Adrenal gland (tissue), 12 donors: ENCODE results near the gene TRPM5. TPM values are rescaled to one million over a fixed set of nuclear protein-coding genes. Genes with fewer than 3 reads are reported as not detected.

Source experiments
- DNase-seq, 7 donors: peaks; one replicate each; pipeline ENCODE4 v3.0.0-alpha.2; 2019 to 2020
- H3K27ac ChIP-seq, 5 donors: fragments of 200-600 bp; sonication (generic) in 4 of 5; 1 replicate in 3 of 5; 2 replicates in 2 of 5; pipeline versions ENCODE4 v1.5.1 to v1.8.0; 2016 to 2020; ENCODE audit warnings: mild to moderate bottlenecking in 1 of 5
- H3K27me3 ChIP-seq: fragments of 200-600 bp; 2 replicates; pipeline ENCODE4 v1.8.0; 2021
- H3K36me3 ChIP-seq, 2 donors: fragments of 200-600 bp; replicated peaks in 1 of 2; 1 replicate in 1 of 2; 2 replicates in 1 of 2; pipeline versions ENCODE4 v1.5.1 to v1.8.0; 2018 to 2022
- H3K4me1 ChIP-seq, 2 donors: fragments of 200-600 bp; replicated peaks in 1 of 2; 1 replicate in 1 of 2; 2 replicates in 1 of 2; pipeline versions ENCODE4 v1.5.1 to v1.8.0; 2018 to 2021
- H3K4me3 ChIP-seq, 4 donors: fragments of 200-600 bp; sonication (generic) in 3 of 4; one replicate each; pipeline ENCODE4 v1.5.1; 2016 to 2018
- H3K9me3 ChIP-seq, 3 donors: fragments of 200-600 bp; sonication (generic) in 1 of 3; replicated peaks in 1 of 3; 1 replicate in 2 of 3; 2 replicates in 1 of 3; pipeline versions ENCODE4 v1.5.1 to v1.8.0; 2016 to 2021
- CTCF ChIP-seq, 6 experiments: fragments of 450-650 bp in 4 of 6; fragments of 200-600 bp in 2 of 6; sonication (generic) in 1 of 6; IDR thresholded peaks; 1 replicate in 5 of 6; 2 replicates in 1 of 6; pipeline versions ENCODE4 v1.5.1 to v1.8.0; 2016 to 2021; ENCODE audit warnings: antibody characterized with exemption in 6 of 6, mild to moderate bottlenecking in 2 of 6, moderate library complexity in 1 of 6
- POLR2A ChIP-seq, 2 donors: fragments of 450-650 bp; IDR thresholded peaks; one replicate each; pipeline ENCODE4 v1.6.1; 2017; ENCODE audit warnings: antibody characterized with exemption in 2 of 2, mild to moderate bottlenecking in 2 of 2, moderate library complexity in 1 of 2
- WGBS, 4 donors: extraction: QIAGEN DNeasy Blood & Tissue Kit in 2 of 4; methylation state at CpG; one replicate each; pipeline versions ENCODE4 v1.1.5 to v1.1.7; 2013 to 2017; 5-methylcytosine and 5-hydroxymethylcytosine counted together
- intact Hi-C, 2 donors: fragments of 100-400 bp; cut with DNase I; formaldehyde crosslinking; loops; one replicate each; pipeline versions ENCODE4 v1.14.1 to v1.15.0; 2022 to 2023
- polyA plus RNA-seq, 3 donors: library from polyadenylated mRNA; stranded (reverse); fragments of 200-250 nt in 2 of 3; fragments of 350-450 nt in 1 of 3; fragmentation: Illumina TruSeq in 1 of 3; extraction: RNeasy Lipid Tissue Mini Kit (QIAGEN cat#74804) in 1 of 3; gene quantifications; one replicate each; pipeline ENCODE4 v1.2.3, GENCODE V29; 2013 to 2014
- total RNA-seq, 9 donors: library from RNA; depleted of rRNA in 4 of 9; stranded (reverse); fragments of >200 nt in 4 of 9; fragments of 120-200 nt in 1 of 9; fragmentation: NEBNext Ultra II Directional in 1 of 9; extraction: Animal tissue kit (Norgen Biotek cat#: 25700) in 1 of 9; gene quantifications; one replicate each; pipeline versions ENCODE4 v1.1.0 to v1.2.4, GENCODE V29; 2013 to 2023
- donor health status: healthy with polysubstance abuse.
- donor health status: Bipolar disorder and iron deficiency.
- donor health status: DM: yes; HTN: yes; CAD: no.
- donor health status: DM: no; HTN: no; CAD: no.
- donor health status: DM: no; HTN: no; CAD: no.
- donor health status: DM: yes; HTN: yes; CAD: no.

Gene TRPM5
- total and polyA plus RNA-seq, 12 donors, result 0.11 to 7.4 (median 0.97) TPM; not detected in 1

- Histone ChIP-seq H3K4me1 (peaks cover 0 to 4% of the 10 kb centered on the region in 2 donors), H3K27ac (no peak overlapping the region), H3K36me3 (no peaks in the 10 kb centered on the region), H3K9me3 (no peaks in the 10 kb centered on the region), H3K4me3 (no peak overlapping the region), H3K27me3 (peaks cover 7% of the 10 kb centered on the region)
- WGBS, 4 donors, result 70 to 79% (median 75%) methylated on average over 18 to 21 of the region's 21 CpGs
- no peak for DNase-seq
- TF ChIP-seq POLR2A (IDR thresholded peaks at IDR 0.05) (no peak), CTCF (IDR thresholded peaks at IDR 0.05) (no peak)
- intact Hi-C loops, result loop anchor here (2.0 kb wide), 2 partner anchors 110 to 222 kb away; no protein-coding TSS in a partner anchor
Measured at GRCh38 chr11:2418693-2419360, 25.5 kb downstream of the TRPM5 start.

- peaks cover 0 to 4% of the 10 kb centered on the region in 2 donors for H3K4me1 ChIP-seq
- no peaks in the 10 kb centered on the region for H3K9me3 ChIP-seq
- H3K27me3 ChIP-seq, result peaks cover 7% of the 10 kb centered on the region
- no peaks in the 10 kb centered on the region for H3K36me3 ChIP-seq
- 63 to 80% (median 72%) methylated on average over 15 to 30 of the region's 30 CpGs for WGBS, 4 donors
- no peak overlapping the region for H3K4me3 ChIP-seq
- intact Hi-C loops, result loop anchor here (2.0 kb wide), 2 partner anchors 109 to 221 kb away; no protein-coding TSS in a partner anchor
- TF ChIP-seq CTCF (IDR thresholded peaks at IDR 0.05) (no peak), POLR2A (IDR thresholded peaks at IDR 0.05) (no peak)
- no peak for DNase-seq
- no peak overlapping the region for H3K27ac ChIP-seq
Measured at GRCh38 chr11:2417856-2418692, 26.2 kb downstream of the TRPM5 start.

- Histone ChIP-seq H3K36me3 (no peaks in the 10 kb centered on the region), H3K9me3 (no peaks in the 10 kb centered on the region), H3K4me1 (peaks cover 0 to 4% of the 10 kb centered on the region in 2 donors), H3K4me3 (no peak overlapping the region), H3K27ac (no peak overlapping the region), H3K27me3 (peaks cover 7% of the 10 kb centered on the region)
- 71 to 80% (median 77%) methylated on average over 17 to 18 of the region's 18 CpGs for WGBS, 4 donors
- DNase-seq, result no peak
- intact Hi-C loops, result no loop called here
- TF ChIP-seq POLR2A (IDR thresholded peaks at IDR 0.05), result no peak
- no peak for TF ChIP-seq CTCF (IDR thresholded peaks at IDR 0.05)
Measured at GRCh38 chr11:2416765-2417164, 27.5 kb downstream of the TRPM5 start.

- Histone ChIP-seq H3K27ac (no peak overlapping the region), H3K27me3 (peaks cover 9% of the 10 kb centered on the region), H3K4me3 (no peak overlapping the region), H3K36me3 (no peaks in the 10 kb centered on the region), H3K9me3 (no peaks in the 10 kb centered on the region), H3K4me1 (peaks cover 0 to 4% of the 10 kb centered on the region in 2 donors)
- TF ChIP-seq POLR2A (IDR thresholded peaks at IDR 0.05) (no peak), CTCF (IDR thresholded peaks at IDR 0.05) (no peak)
- WGBS, 4 donors, result 79 to 83% (median 82%) methylated on average over 3 to 34 of the region's 34 CpGs
- intact Hi-C loops, result no loop called here
- no peak for DNase-seq
Measured at GRCh38 chr11:2415601-2416380, 28.5 kb downstream of the TRPM5 start.
